ENCODE measurements around the gene TNK1.
"Not testable (repeated sequence)": the region's sequence is repeated elsewhere in the genome, so short reads cannot be mapped to it uniquely, and the experiment has no call there.

Gene TNK1

DNA sequence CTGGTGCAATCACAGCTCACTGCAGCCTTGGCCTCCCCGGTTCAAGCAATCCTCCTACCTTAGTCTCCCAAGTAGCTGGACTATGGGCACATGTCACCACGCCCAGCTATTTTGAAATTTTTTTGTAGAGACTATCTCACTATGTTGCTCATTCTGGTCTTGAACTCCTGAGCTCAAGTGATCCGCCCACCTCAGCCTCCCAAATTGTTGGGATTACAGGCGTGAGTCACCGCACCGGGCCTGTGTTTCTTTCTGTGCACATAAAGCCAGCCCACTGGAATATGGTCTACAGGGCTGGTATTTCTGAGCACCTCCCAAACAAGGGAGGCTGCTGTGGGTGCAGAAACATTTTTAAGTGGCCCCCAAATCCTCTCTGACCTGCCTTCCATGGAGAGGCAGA, 17.6 kb upstream of the TNK1 start:
- no peaks in the 10 kb centered on the region for H3K27me3 ChIP-seq (ENCODE audit: insufficient read depth, low read depth, severe bottlenecking)
- no peaks in the 10 kb centered on the region for H3K36me3 ChIP-seq
- H3K9me3 ChIP-seq (ENCODE audit: severe bottlenecking): no peaks in the 10 kb centered on the region
- H3K27ac ChIP-seq: no peak overlapping the region
- no peak for DNase-seq
- TF ChIP-seq, protein P1, sequence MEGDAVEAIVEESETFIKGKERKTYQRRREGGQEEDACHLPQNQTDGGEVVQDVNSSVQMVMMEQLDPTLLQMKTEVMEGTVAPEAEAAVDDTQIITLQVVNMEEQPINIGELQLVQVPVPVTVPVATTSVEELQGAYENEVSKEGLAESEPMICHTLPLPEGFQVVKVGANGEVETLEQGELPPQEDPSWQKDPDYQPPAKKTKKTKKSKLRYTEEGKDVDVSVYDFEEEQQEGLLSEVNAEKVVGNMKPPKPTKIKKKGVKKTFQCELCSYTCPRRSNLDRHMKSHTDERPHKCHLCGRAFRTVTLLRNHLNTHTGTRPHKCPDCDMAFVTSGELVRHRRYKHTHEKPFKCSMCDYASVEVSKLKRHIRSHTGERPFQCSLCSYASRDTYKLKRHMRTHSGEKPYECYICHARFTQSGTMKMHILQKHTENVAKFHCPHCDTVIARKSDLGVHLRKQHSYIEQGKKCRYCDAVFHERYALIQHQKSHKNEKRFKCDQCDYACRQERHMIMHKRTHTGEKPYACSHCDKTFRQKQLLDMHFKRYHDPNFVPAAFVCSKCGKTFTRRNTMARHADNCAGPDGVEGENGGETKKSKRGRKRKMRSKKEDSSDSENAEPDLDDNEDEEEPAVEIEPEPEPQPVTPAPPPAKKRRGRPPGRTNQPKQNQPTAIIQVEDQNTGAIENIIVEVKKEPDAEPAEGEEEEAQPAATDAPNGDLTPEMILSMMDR (IDR thresholded peaks at IDR 0.05; ENCODE audit: low read depth, low read length): no peak
- H3K4me3 ChIP-seq (ENCODE audit: low read depth, low read length): no peak overlapping the region

DNA sequence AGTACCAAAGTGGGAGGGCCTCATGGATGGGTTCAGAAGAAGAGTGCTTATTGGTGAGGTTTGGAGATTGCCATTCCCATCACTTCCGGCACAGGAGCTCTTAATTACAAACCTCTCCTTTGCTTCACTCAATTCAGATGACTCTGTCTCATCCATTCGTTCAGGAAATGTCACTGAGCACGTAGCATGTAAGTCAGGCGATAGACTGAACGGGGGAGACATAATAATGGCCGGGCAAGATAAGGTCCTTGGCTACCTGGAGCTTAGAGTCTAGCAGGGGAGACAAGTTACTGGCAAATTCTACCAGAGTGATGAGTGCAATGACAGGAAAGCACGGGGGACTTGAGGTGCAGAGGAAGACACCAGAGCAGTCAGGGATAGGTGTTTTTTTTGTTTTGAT, 14.9 kb upstream of the TNK1 start:
- H3K4me3 ChIP-seq (ENCODE audit: low read depth, low read length); H3K27ac ChIP-seq; H3K9me3 ChIP-seq (ENCODE audit: severe bottlenecking); H3K36me3 ChIP-seq; H3K27me3 ChIP-seq (ENCODE audit: insufficient read depth, low read depth, severe bottlenecking); DNase-seq: not testable (repeated sequence)

DNA sequence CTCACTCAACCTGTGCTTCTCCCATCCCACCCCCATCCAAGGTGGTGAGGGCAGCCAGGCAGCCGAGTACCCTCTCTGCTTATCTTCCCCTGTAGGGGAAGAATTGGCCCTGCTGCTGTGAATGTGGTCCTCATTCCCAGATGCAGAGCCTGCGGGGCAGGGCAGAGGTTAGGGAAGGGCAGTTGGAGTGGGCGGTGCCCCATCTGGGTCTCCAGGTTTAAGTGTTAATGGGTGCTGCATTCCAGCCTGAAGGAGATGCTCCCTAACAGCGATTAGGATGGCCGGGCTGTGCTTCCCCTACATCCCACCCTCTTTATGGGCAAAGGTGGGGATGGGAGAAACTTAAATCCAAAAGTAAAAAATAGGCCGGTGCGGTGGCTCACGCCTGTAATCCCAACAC, 13.8 kb upstream of the TNK1 start:
- no peaks in the 10 kb centered on the region for H3K9me3 ChIP-seq (ENCODE audit: severe bottlenecking)
- TF ChIP-seq, protein P1 (IDR thresholded peaks at IDR 0.05; ENCODE audit: low read depth, low read length): no peak
- H3K36me3 ChIP-seq: no peaks in the 10 kb centered on the region
- no peak overlapping the region for H3K27ac ChIP-seq
- no peak for DNase-seq
- no peaks in the 10 kb centered on the region for H3K27me3 ChIP-seq (ENCODE audit: insufficient read depth, low read depth, severe bottlenecking)
- H3K4me3 ChIP-seq (ENCODE audit: low read depth, low read length): no peak overlapping the region

DNA sequence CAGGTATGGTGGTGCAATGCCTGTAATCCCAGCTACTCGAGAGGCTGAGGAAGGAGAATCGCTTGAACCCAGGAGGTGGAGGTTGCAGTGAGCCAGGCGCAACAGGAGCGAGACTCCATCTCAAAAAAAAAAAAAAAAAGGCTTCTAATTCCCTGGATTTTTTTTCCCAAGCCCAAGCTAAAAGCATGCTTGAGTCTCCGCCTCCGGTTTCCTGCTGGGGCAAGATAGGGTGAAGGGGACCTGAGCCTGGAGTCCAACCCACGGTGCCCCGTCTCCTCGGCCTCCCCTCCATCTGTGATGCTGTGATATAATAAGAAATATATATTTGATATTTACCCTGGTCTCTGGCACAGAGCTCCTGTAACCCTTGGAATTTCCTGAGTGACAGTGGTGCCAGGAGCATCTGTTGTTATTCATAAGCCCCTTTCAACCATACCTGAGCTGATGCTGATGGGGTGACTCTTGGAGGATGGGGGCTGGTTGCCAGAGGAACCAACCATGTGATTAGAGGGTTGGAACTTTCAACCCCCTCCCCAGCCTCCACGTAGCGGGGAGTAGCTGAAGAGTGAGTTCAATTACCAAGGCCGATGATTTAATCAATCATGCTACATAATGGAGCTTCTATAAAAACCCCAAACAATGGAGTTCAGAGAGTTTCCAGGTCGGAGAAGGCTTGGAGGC, 12.8 kb upstream of the TNK1 start:
- TF ChIP-seq, protein P1 (IDR thresholded peaks at IDR 0.05; ENCODE audit: low read depth, low read length): no peak
- no peak for DNase-seq
- H3K36me3 ChIP-seq: no peaks in the 10 kb centered on the region
- no peaks in the 10 kb centered on the region for H3K9me3 ChIP-seq (ENCODE audit: severe bottlenecking)
- H3K4me3 ChIP-seq (ENCODE audit: low read depth, low read length): no peak overlapping the region
- H3K27me3 ChIP-seq (ENCODE audit: insufficient read depth, low read depth, severe bottlenecking): no peaks in the 10 kb centered on the region
- H3K27ac ChIP-seq: no peak overlapping the region

DNA sequence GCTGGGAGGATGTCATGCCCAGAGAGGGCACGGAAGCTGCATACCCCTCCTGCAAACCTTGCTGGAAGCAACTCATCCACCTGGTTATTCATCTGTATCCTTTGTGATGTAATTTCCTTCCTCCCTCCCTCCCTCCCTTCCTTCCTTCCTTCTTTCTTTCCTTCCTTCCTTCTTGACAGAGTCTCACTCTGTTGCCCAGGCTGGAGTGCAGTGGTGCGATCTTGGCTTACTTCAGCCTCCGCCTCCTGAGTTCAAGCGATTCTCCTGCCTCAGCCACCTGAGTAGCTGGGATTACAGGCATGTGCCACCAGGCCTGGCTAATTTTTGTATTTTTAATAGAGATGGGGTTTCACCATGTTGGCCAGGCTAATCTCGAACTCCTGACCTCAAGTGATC, 12.3 kb upstream of the TNK1 start:
- H3K36me3 ChIP-seq; H3K9me3 ChIP-seq (ENCODE audit: severe bottlenecking); H3K27ac ChIP-seq; H3K4me3 ChIP-seq (ENCODE audit: low read depth, low read length); H3K27me3 ChIP-seq (ENCODE audit: insufficient read depth, low read depth, severe bottlenecking); DNase-seq: not testable (repeated sequence)

DNA sequence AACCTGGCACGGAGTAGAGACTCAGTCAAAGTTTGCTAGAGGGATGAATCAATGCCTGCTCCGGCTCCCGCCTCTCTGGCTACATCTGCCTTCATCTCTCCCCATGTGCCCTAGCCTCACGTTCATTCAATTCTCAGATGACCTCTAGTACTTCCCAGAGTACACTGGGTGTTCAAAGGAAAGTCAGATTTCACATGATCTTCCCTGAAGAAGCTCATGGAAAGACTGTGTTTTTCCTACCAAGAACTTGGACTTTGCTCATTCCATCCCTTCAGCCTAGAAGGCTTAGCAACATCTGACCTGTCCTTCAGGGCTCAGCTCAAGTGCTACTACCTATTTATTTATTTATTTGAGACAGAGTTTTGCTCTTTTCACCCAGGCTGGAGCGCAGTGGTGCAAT, 11.1 kb upstream of the TNK1 start:
- H3K27me3 ChIP-seq (ENCODE audit: insufficient read depth, low read depth, severe bottlenecking): no peaks in the 10 kb centered on the region
- TF ChIP-seq, protein P1 (IDR thresholded peaks at IDR 0.05; ENCODE audit: low read depth, low read length): no peak
- H3K9me3 ChIP-seq (ENCODE audit: severe bottlenecking): no peaks in the 10 kb centered on the region
- DNase-seq: no peak
- H3K36me3 ChIP-seq: no peaks in the 10 kb centered on the region
- H3K27ac ChIP-seq: no peak overlapping the region
- no peak overlapping the region for H3K4me3 ChIP-seq (ENCODE audit: low read depth, low read length)

DNA sequence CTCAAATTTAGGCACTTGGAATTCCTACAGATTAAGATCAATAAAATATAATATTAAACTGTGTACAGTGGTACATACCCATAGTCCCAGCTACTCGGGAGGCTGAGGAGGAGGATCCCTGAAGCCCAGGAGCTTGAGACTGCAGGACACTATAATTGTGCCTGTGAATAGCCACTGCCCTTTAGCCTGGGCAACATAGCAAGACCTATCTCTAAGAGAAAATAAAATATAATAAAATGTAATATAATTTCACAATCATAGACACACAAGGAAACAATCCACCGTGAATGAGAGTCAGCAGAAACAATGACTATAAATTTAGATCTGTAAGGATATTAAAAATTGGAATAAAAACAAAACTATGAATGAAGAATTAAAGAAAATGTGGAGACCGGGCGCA, 10.0 kb upstream of the TNK1 start:
- Histone ChIP-seq H3K27me3 (ENCODE audit: insufficient read depth, low read depth, severe bottlenecking) (no peaks in the 10 kb centered on the region), H3K36me3 (no peaks in the 10 kb centered on the region), H3K9me3 (ENCODE audit: severe bottlenecking) (no peaks in the 10 kb centered on the region), H3K27ac (no peak overlapping the region), H3K4me3 (ENCODE audit: low read depth, low read length) (no peak overlapping the region)
- DNase-seq: no peak
- TF ChIP-seq, protein P1 (IDR thresholded peaks at IDR 0.05; ENCODE audit: low read depth, low read length): no peak
